ENCODE measurements around the gene PRRX1.

PRRX1 gene

DNA sequence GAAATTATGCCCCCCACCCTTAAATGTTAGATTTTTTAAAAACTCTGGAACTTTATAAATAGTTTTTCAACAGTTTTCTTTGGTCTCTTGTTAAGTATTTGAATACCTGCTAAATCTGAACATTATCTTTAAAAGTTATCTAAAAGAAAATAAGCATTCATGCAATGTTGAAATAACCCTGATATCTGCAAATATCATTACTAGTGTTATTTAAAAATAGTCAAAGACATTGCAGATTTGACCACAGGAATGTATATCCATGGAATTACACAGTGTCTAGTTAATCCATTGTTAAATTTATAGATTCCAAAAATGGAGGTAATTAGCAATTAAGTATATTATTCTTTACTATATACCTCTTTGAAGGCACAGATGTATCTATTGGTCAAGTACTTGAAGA is 42.0 kb downstream of the PRRX1 start:
- Histone ChIP-seq H3K9ac (ENCODE audit: low read depth, low read length) (no peak overlapping the region), H3K9me3 (ENCODE audit: control insufficient read depth, insufficient read depth, low read length) (no peaks in the 10 kb centered on the region), H3K4me3 (ENCODE audit: low read depth, low read length) (no peak overlapping the region), H3K27me3 (ENCODE audit: control insufficient read depth, insufficient read depth, low read length) (no peaks in the 10 kb centered on the region), H3K36me3 (ENCODE audit: control insufficient read depth, insufficient read depth, low read length) (no peaks in the 10 kb centered on the region), H3K4me1 (ENCODE audit: control insufficient read depth, insufficient read depth, low read length) (no peaks in the 10 kb centered on the region), H3K27ac (ENCODE audit: low read depth, low read length) (no peak overlapping the region)

DNA sequence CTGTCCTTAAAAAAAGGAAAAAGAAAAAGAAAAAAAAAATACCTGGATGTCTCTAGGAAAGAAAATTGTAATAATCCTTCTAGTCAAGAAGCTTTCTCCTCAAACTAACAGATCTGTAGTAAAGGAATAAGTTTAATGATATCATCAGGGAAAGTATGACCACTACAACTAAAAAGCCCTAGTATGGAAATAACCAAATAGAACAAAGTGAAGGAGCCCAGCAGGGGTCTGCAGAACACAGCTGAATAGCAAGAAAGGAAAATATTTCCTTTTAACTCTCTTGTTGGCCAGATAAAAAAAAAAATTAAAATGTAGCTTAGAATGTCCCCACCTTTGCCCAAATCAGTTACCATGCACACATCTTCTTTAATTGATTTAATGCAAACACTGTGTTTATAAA is 43.2 kb downstream of the PRRX1 start:
- H3K4me3 ChIP-seq (ENCODE audit: low read depth, low read length), result no peak overlapping the region
- H3K9ac ChIP-seq (ENCODE audit: low read depth, low read length), result no peak overlapping the region
- H3K4me1 ChIP-seq (ENCODE audit: control insufficient read depth, insufficient read depth, low read length), result no peaks in the 10 kb centered on the region
- no peaks in the 10 kb centered on the region for H3K9me3 ChIP-seq (ENCODE audit: control insufficient read depth, insufficient read depth, low read length)
- H3K27me3 ChIP-seq (ENCODE audit: control insufficient read depth, insufficient read depth, low read length), result no peaks in the 10 kb centered on the region
- no peak overlapping the region for H3K27ac ChIP-seq (ENCODE audit: low read depth, low read length)
- H3K36me3 ChIP-seq (ENCODE audit: control insufficient read depth, insufficient read depth, low read length), result no peaks in the 10 kb centered on the region

DNA sequence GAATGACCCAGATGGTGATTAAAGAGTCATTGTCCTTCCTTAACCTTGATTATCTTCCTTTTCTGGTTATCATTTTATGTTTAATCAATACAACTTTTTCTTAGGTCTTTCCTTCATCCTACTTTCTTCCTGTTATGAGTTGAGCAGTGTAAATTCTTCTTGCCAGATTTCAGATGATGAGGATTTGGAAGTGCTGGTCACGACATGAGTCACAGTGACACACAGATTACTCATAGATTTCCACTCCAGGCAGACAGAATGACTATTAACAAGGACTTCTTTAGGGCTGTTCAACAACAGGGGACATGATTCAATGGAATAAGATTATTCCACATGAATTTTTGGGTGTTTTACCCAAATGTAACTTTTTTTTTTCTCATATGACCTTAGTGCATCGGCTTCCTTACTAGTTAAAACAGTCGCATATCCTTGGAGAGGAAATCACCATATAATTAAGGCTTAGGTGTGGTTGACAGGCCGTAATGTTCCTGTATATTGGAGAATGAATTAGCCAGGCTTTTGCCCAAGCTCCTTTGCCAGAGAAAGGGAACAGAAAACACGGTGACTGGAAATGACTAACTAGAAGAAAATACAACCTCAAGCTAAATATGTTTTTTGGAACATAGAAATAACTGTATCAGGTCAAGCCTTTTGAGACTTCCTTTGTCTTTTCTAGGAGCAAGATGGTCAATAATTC is 44.2 kb downstream of the PRRX1 start:
- H3K9me3 ChIP-seq (ENCODE audit: control insufficient read depth, insufficient read depth, low read length), result no peaks in the 10 kb centered on the region
- H3K36me3 ChIP-seq (ENCODE audit: control insufficient read depth, insufficient read depth, low read length), result no peaks in the 10 kb centered on the region
- no peak overlapping the region for H3K4me3 ChIP-seq (ENCODE audit: low read depth, low read length)
- H3K9ac ChIP-seq (ENCODE audit: low read depth, low read length), result no peak overlapping the region
- no peaks in the 10 kb centered on the region for H3K4me1 ChIP-seq (ENCODE audit: control insufficient read depth, insufficient read depth, low read length)
- H3K27ac ChIP-seq (ENCODE audit: low read depth, low read length), result no peak overlapping the region
- no peaks in the 10 kb centered on the region for H3K27me3 ChIP-seq (ENCODE audit: control insufficient read depth, insufficient read depth, low read length)

DNA sequence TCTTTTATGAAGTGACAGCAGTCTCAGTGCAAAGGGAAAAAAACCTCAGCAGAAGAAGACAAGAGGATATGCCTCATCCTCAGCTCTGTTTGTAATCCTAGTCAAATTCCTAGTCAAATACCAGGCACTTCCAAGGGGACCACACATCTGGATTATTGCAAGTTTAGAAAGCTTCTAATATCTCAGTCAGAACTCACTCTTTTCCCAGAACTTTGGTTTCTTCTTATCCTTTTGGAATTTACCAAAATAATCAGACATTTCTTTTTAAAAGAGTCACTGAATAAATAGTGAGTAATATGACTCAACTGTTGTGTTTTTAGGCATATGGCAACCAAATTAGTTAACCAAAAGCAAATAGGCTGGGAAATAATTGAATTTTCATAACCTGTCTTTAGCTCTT is 47.8 kb downstream of the PRRX1 start:
- Histone ChIP-seq H3K4me1 (ENCODE audit: control insufficient read depth, insufficient read depth, low read length) (no peaks in the 10 kb centered on the region), H3K9ac (ENCODE audit: low read depth, low read length) (no peak overlapping the region), H3K27ac (ENCODE audit: low read depth, low read length) (no peak overlapping the region), H3K9me3 (ENCODE audit: control insufficient read depth, insufficient read depth, low read length) (no peaks in the 10 kb centered on the region), H3K4me3 (ENCODE audit: low read depth, low read length) (no peak overlapping the region), H3K36me3 (ENCODE audit: control insufficient read depth, insufficient read depth, low read length) (no peaks in the 10 kb centered on the region), H3K27me3 (ENCODE audit: control insufficient read depth, insufficient read depth, low read length) (no peaks in the 10 kb centered on the region)

DNA sequence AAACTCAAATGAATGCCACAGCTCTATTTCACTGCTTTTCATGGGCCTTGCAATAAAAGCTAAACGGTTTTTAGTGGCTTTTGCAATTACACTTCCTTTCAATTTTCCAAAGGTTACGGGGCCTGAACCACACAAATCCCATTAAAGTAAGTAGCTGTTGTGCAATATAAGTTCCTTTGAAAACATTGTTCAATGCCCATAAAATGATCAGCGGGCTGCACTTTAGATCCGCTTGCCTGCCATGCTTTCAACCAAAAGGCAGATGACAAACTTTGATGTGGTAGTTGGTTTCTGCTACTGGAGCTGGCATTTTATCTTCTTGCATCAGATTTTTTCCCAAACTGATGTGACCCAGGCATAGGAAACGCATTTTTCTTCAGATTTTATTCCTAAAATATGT is 50.2 kb downstream of the PRRX1 start:
- Histone ChIP-seq H3K9me3 (ENCODE audit: control insufficient read depth, insufficient read depth, low read length) (no peaks in the 10 kb centered on the region), H3K36me3 (ENCODE audit: control insufficient read depth, insufficient read depth, low read length) (no peaks in the 10 kb centered on the region), H3K4me3 (ENCODE audit: low read depth, low read length) (no peak overlapping the region), H3K9ac (ENCODE audit: low read depth, low read length) (no peak overlapping the region), H3K27me3 (ENCODE audit: control insufficient read depth, insufficient read depth, low read length) (no peaks in the 10 kb centered on the region), H3K4me1 (ENCODE audit: control insufficient read depth, insufficient read depth, low read length) (no peaks in the 10 kb centered on the region), H3K27ac (ENCODE audit: low read depth, low read length) (no peak overlapping the region)

DNA sequence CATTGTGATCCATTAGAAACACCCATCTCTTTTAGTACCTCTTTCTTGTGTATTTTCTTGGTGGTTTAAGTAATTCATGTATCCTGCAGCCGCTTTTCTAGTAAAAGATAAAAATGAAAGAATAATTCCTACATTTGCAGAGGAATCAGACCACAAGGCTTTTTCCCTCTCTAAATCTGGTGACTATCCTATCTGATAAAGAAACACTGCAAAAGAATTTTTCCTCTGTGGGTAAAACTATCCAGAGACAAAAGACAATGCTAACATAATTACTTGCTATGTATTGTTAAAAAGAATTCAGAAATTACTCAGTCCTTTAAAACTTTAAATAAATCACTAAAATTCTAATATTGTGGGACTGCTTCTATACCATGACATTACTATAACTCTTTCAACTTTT is 51.0 kb downstream of the PRRX1 start:
- no peak overlapping the region for H3K4me3 ChIP-seq (ENCODE audit: low read depth, low read length)
- no peaks in the 10 kb centered on the region for H3K27me3 ChIP-seq (ENCODE audit: control insufficient read depth, insufficient read depth, low read length)
- H3K9ac ChIP-seq (ENCODE audit: low read depth, low read length), result no peak overlapping the region
- H3K36me3 ChIP-seq (ENCODE audit: control insufficient read depth, insufficient read depth, low read length), result no peaks in the 10 kb centered on the region
- no peaks in the 10 kb centered on the region for H3K9me3 ChIP-seq (ENCODE audit: control insufficient read depth, insufficient read depth, low read length)
- no peak overlapping the region for H3K27ac ChIP-seq (ENCODE audit: low read depth, low read length)
- H3K4me1 ChIP-seq (ENCODE audit: control insufficient read depth, insufficient read depth, low read length), result no peaks in the 10 kb centered on the region

DNA sequence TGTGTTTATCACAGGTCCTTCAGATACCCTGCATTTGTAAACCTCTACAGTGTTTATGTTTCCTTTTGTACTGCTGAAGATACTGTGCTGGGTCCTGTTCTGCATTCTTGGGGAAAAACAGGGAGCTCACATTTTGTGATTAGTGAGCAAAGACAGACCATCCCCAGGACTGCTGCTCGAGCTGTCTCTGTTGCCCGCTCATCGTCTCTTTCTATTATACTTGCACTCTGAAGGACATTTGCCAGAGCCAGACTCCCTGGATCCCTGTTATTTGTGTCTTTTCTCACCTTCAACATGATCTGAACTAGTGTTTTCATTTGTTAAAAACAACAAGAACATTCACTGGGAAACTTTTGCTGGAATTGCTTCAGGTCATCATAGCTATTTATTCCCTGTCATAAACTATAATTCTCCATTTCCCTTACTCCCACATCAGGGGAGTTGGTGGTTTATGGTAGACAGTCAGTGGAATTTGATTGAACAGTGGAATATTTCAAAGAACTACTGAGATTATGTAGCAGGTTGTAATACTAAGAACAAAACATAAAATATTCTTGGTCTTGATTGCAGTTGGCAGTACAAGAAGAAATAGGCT is 53.0 kb downstream of the PRRX1 start:
- Histone ChIP-seq H3K9me3 (ENCODE audit: control insufficient read depth, insufficient read depth, low read length) (no peaks in the 10 kb centered on the region), H3K27me3 (ENCODE audit: control insufficient read depth, insufficient read depth, low read length) (no peaks in the 10 kb centered on the region), H3K4me3 (ENCODE audit: low read depth, low read length) (no peak overlapping the region), H3K27ac (ENCODE audit: low read depth, low read length) (no peak overlapping the region), H3K9ac (ENCODE audit: low read depth, low read length) (no peak overlapping the region), H3K4me1 (ENCODE audit: control insufficient read depth, insufficient read depth, low read length) (no peaks in the 10 kb centered on the region), H3K36me3 (ENCODE audit: control insufficient read depth, insufficient read depth, low read length) (no peaks in the 10 kb centered on the region)

DNA sequence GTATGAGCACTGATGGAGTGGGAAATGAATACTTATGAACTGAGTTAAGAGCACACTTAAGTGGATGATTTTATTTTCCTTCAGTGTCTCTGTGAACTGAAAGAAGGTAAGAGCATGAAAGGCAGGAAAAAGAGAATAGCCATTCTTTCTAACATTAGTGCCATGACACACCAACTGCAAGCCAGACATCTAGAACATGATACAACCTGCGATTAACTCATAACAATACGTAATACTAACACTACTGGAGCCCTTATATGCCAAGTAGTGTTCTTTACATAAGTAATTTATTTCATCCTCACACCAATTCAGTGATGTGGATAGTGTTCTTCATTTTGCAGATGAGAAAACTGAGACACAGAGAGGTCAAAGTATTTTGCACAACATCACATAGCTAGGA is 56.7 kb downstream of the PRRX1 start:
- Histone ChIP-seq H3K27ac (ENCODE audit: low read depth, low read length) (no peak overlapping the region), H3K27me3 (ENCODE audit: control insufficient read depth, insufficient read depth, low read length) (no peaks in the 10 kb centered on the region)

DNA sequence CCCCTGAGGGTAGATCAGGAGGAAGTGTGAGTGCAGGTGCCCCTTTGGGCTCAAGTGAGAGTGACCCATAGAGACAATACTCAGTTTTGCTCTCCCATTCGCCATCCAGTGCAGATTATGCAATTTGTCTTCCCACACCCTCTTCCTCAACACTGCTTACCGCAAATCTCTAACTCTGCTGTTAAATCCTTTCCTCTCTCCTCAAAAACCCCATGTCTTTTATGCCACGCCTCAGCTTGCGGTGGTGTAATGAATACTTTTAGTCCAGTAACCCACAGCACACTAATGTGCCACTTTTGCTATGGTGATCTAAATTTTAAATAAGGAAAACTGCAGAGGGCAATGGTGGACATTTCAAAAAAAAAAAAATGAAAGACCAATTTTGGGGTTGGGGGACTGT is 57.7 kb downstream of the PRRX1 start:
- Histone ChIP-seq H3K9me3 (ENCODE audit: control insufficient read depth, insufficient read depth, low read length) (no peaks in the 10 kb centered on the region), H3K27me3 (ENCODE audit: control insufficient read depth, insufficient read depth, low read length) (no peaks in the 10 kb centered on the region), H3K36me3 (ENCODE audit: control insufficient read depth, insufficient read depth, low read length) (no peaks in the 10 kb centered on the region), H3K27ac (ENCODE audit: low read depth, low read length) (no peak overlapping the region), H3K9ac (ENCODE audit: low read depth, low read length) (no peak overlapping the region), H3K4me1 (ENCODE audit: control insufficient read depth, insufficient read depth, low read length) (no peaks in the 10 kb centered on the region), H3K4me3 (ENCODE audit: low read depth, low read length) (no peak overlapping the region)

More for the DNA sequence above, 56.7 kb downstream of the PRRX1 start:
- Histone ChIP-seq H3K4me1 (ENCODE audit: control insufficient read depth, insufficient read depth, low read length) (no peaks in the 10 kb centered on the region), H3K9me3 (ENCODE audit: control insufficient read depth, insufficient read depth, low read length) (no peaks in the 10 kb centered on the region), H3K36me3 (ENCODE audit: control insufficient read depth, insufficient read depth, low read length) (no peaks in the 10 kb centered on the region), H3K4me3 (ENCODE audit: low read depth, low read length) (no peak overlapping the region), H3K9ac (ENCODE audit: low read depth, low read length) (no peak overlapping the region)

DNA sequence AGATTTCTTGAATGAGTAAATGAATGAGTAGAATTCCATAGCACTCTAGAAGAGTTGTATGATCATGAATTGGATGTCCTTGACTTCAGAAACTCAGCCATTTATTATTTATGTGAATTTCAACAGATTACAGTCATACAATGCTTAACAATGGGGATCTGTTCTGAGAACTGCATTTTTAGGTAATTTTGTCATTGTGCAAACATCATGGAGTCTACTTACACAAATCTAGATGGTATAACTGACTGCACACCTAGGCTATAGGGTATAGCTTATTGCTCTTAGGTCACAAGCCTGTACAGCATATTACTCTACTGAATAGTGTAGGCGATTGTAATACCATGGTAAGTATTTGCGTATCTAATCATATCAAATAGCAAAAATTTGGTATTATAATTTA is 59.6 kb downstream of the PRRX1 start:
- Histone ChIP-seq H3K36me3 (ENCODE audit: control insufficient read depth, insufficient read depth, low read length) (no peaks in the 10 kb centered on the region), H3K27me3 (ENCODE audit: control insufficient read depth, insufficient read depth, low read length) (no peaks in the 10 kb centered on the region), H3K9ac (ENCODE audit: low read depth, low read length) (no peak overlapping the region), H3K4me1 (ENCODE audit: control insufficient read depth, insufficient read depth, low read length) (no peaks in the 10 kb centered on the region), H3K27ac (ENCODE audit: low read depth, low read length) (no peak overlapping the region), H3K4me3 (ENCODE audit: low read depth, low read length) (no peak overlapping the region), H3K9me3 (ENCODE audit: control insufficient read depth, insufficient read depth, low read length) (no peaks in the 10 kb centered on the region)

DNA sequence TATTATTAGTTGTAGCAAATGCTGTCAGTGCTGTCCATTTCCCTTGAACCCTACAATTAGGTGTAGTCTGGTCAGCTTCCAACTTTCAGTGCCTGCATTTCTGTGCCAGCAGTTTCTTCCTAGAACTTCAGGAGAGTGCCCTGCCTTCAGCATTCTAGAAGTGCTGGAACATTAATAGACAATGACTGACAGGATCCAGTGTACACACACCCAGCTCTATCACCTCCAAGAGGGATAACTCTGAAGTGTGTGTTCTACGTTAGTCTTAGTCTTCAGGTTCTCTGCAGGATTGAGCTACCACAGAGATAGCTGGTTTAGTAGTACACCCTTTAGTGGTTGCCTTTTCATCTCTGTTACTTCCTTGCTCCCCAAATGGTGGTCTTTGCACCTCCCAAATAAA is 61.4 kb downstream of the PRRX1 start:
- Histone ChIP-seq H3K36me3 (ENCODE audit: control insufficient read depth, insufficient read depth, low read length) (no peaks in the 10 kb centered on the region), H3K27ac (ENCODE audit: low read depth, low read length) (no peak overlapping the region)

More for the DNA sequence above, 61.4 kb downstream of the PRRX1 start:
- Histone ChIP-seq H3K4me3 (ENCODE audit: low read depth, low read length) (no peak overlapping the region), H3K4me1 (ENCODE audit: control insufficient read depth, insufficient read depth, low read length) (no peaks in the 10 kb centered on the region), H3K9ac (ENCODE audit: low read depth, low read length) (no peak overlapping the region), H3K27me3 (ENCODE audit: control insufficient read depth, insufficient read depth, low read length) (no peaks in the 10 kb centered on the region), H3K9me3 (ENCODE audit: control insufficient read depth, insufficient read depth, low read length) (no peaks in the 10 kb centered on the region)
